Endodermal cell (in vitro differentiated cells): ENCODE data around the gene ZNF500. TPM values are rescaled to one million over a fixed set of nuclear protein-coding genes. Genes with fewer than 3 reads are reported as not detected.

ENCODE experiments used
- DNase-seq: peaks from one replicate; pipeline ENCODE4 v3.0.0-alpha.2; 2017
- H3K27ac ChIP-seq: 2 replicates; pipeline ENCODE4 v1.5.1; 2013; ENCODE audit warnings: mild to moderate bottlenecking, low read depth, low read length, moderate library complexity
- H3K27me3 ChIP-seq: 2 replicates; pipeline ENCODE4 v1.6.1; 2013; ENCODE audit warnings: mild to moderate bottlenecking, low read length, moderate library complexity; ENCODE audit not compliant: insufficient read depth, control insufficient read depth, poor library complexity, severe bottlenecking
- H3K36me3 ChIP-seq: 2 replicates; pipeline ENCODE4 v1.7.0; 2013; ENCODE audit warnings: mild to moderate bottlenecking, low read length, moderate library complexity; ENCODE audit not compliant: control insufficient read depth, insufficient read depth
- H3K4me1 ChIP-seq: one replicate; pipeline ENCODE4 v1.7.0; 2013; ENCODE audit warnings: low read length; ENCODE audit not compliant: control insufficient read depth, insufficient read depth
- H3K4me3 ChIP-seq: 2 replicates; pipeline ENCODE4 v1.5.1; 2013; ENCODE audit warnings: mild to moderate bottlenecking, low read length, moderate library complexity
- H3K9ac ChIP-seq: 2 replicates; pipeline ENCODE4 v1.6.1; 2013; ENCODE audit warnings: mild to moderate bottlenecking, low read length, moderate library complexity; ENCODE audit not compliant: poor library complexity, severe bottlenecking; ENCODE audit errors: extremely low read depth
- H3K9me3 ChIP-seq: 2 replicates; pipeline ENCODE4 v1.6.1; 2013; ENCODE audit warnings: mild to moderate bottlenecking, low read length, moderate library complexity; ENCODE audit not compliant: control insufficient read depth
- H3K27ac Mint-ChIP-seq: 2 replicates; pipeline ENCODE4 v1.8.0; 2020; ENCODE audit warnings: mixed read lengths
- H3K27me3 Mint-ChIP-seq: 2 replicates; pipeline ENCODE4 v1.8.0; 2021; ENCODE audit warnings: mild to moderate bottlenecking, mixed read lengths; ENCODE audit not compliant: insufficient read depth
- H3K36me3 Mint-ChIP-seq: 2 replicates; pipeline ENCODE4 v1.8.0; 2020; ENCODE audit warnings: low read depth, mixed read lengths
- H3K4me1 Mint-ChIP-seq: 2 replicates; pipeline ENCODE4 v1.8.0; 2020; ENCODE audit warnings: mixed read lengths
- H3K4me3 Mint-ChIP-seq: 2 replicates; pipeline ENCODE4 v1.8.0; 2020; ENCODE audit warnings: mild to moderate bottlenecking, moderate library complexity, mixed read lengths
- H3K9me3 Mint-ChIP-seq: 2 replicates; pipeline ENCODE4 v1.8.0; 2020; ENCODE audit warnings: mild to moderate bottlenecking, mixed read lengths
- WGBS, 2 experiments: methylation state at CpG; one replicate each; pipeline versions ENCODE4 v1.1.5 to v1.1.7; 2013; ENCODE audit warnings: missing lambda C conversion rate in 2 of 2, mixed read lengths in 1 of 2; ENCODE audit not compliant: insufficient coverage in 1 of 2, insufficient read length in 1 of 2; 5-methylcytosine and 5-hydroxymethylcytosine counted together
- total RNA-seq, 2 donors: library from RNA; stranded (reverse); fragmentation: NEBNext Ultra II Directional in 1 of 2; extraction: Animal tissue kit (Norgen Biotek cat#: 25700) in 1 of 2; gene quantifications; 2 replicates in 1 of 2; 3 replicates in 1 of 2; pipeline ENCODE4 v1.2.1, GENCODE V29; 2021
- TF ChIP-seq, protein P1 (sequence below): fragments of 200-600 bp; sonication (generic); conservative IDR thresholded peaks from 2 replicates; pipeline ENCODE4 v1.5.0; 2021; ENCODE audit warnings: antibody characterized with exemption, mild to moderate bottlenecking

The ZNF500 gene
- total RNA-seq, 2 donors from 2014 or later, result 17.2 to 21.6 TPM

DNA sequence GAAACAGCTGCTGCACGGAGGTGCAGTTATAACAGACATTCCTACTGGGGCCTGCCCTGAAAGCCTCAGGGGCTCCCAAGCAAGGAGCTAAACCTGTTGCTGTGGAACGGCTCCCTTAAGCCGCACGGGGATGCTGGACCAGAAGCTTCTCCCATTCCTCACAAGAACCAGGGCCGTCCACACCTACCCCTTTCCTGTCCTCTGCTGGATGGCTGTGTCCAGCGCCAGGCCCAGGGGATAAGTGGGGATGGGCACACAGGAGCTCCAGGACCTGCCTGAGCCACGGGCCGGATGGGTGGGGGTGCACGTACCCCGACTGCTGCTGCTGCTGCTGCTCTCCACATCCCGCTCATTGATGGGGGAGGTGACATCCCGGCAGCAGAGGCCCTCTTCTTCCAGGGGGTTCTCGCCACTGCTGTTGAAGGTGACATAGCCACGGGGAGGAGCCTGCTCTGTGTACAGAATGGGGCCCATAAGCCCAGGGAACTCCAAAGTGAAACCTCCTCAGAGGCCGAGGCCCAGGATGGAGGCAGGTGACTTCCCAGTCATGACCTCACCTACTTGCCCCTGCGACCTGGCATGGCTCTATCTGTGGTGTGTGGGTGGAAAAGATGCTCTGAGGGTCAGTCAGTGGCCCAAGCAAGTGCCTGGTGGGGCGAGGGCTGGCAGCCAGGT, 65.0 kb downstream of the ZNF500 start:
- Histone ChIP-seq H3K27me3 (no peaks in the 10 kb centered on the region), H3K27ac (no peak overlapping the region), H3K9me3 (no peaks in the 10 kb centered on the region), H3K4me1 (no peaks in the 10 kb centered on the region), H3K4me3 (no peak overlapping the region), H3K9ac (no peak overlapping the region), H3K36me3 (peaks cover 57% of the 10 kb centered on the region)
- no peaks in the 10 kb centered on the region for H3K4me1 Mint-ChIP-seq
- WGBS, 2 experiments, result 90 to 99% methylated on average over 8 to 17 of the region's 17 CpGs
- H3K27ac Mint-ChIP-seq, result no peak overlapping the region
- DNase-seq, result no peak
- no peaks in the 10 kb centered on the region for H3K9me3 Mint-ChIP-seq
- TF ChIP-seq, protein P1, sequence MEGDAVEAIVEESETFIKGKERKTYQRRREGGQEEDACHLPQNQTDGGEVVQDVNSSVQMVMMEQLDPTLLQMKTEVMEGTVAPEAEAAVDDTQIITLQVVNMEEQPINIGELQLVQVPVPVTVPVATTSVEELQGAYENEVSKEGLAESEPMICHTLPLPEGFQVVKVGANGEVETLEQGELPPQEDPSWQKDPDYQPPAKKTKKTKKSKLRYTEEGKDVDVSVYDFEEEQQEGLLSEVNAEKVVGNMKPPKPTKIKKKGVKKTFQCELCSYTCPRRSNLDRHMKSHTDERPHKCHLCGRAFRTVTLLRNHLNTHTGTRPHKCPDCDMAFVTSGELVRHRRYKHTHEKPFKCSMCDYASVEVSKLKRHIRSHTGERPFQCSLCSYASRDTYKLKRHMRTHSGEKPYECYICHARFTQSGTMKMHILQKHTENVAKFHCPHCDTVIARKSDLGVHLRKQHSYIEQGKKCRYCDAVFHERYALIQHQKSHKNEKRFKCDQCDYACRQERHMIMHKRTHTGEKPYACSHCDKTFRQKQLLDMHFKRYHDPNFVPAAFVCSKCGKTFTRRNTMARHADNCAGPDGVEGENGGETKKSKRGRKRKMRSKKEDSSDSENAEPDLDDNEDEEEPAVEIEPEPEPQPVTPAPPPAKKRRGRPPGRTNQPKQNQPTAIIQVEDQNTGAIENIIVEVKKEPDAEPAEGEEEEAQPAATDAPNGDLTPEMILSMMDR, result no peak
- no peaks in the 10 kb centered on the region for H3K27me3 Mint-ChIP-seq
- H3K4me3 Mint-ChIP-seq, result no peak overlapping the region
- H3K36me3 Mint-ChIP-seq, result peaks cover 37% of the 10 kb centered on the region

DNA sequence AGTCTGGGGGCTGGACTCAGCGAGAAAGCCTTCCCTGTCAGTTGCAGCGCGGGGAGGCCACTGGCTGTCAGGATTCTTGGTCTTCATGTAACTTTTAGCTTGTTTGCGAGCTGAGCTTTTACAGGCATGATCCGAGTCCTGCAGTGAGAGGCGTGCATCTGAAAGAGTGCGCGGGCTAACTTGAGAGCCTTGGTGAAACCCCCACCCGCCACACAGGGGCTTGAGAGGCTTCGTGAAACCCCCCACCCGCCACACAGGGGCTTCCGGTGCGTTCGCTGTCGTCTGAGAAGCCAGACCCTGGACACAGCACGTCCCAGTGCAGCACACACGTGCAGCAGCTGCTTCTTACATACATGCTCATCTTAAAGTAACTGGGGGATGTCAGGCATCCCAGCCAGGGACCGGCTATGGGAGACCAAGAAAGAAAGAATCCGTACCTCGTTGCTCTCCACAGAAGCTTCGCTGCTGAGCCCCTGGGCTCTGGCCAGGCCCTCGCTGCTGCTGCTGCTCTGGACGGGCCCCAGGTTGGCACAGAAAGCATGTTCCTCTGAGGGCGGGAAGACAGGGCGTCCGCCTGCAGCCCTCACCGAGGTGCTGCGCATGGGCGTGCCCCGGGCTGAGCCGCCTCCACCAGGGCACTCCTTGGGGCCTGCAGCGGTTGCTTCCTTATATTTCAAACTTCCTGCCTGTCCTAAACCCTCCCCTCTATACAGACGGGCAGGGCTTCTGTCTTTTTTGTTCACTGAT, 65.8 kb downstream of the ZNF500 start:
- Histone ChIP-seq H3K4me3 (no peak overlapping the region), H3K27me3 (no peaks in the 10 kb centered on the region), H3K9me3 (no peaks in the 10 kb centered on the region), H3K36me3 (peaks cover 58% of the 10 kb centered on the region), H3K4me1 (no peaks in the 10 kb centered on the region), H3K9ac (no peak overlapping the region), H3K27ac (no peak overlapping the region)
- TF ChIP-seq, protein P1, result no peak
- H3K4me3 Mint-ChIP-seq, result no peak overlapping the region
- no peaks in the 10 kb centered on the region for H3K27me3 Mint-ChIP-seq
- peaks cover 32% of the 10 kb centered on the region for H3K36me3 Mint-ChIP-seq
- no peak for DNase-seq
- no peaks in the 10 kb centered on the region for H3K4me1 Mint-ChIP-seq
- no peak overlapping the region for H3K27ac Mint-ChIP-seq
- no peaks in the 10 kb centered on the region for H3K9me3 Mint-ChIP-seq
- 92 to 93% methylated on average over 24 to 33 of the region's 33 CpGs for WGBS, 2 experiments

DNA sequence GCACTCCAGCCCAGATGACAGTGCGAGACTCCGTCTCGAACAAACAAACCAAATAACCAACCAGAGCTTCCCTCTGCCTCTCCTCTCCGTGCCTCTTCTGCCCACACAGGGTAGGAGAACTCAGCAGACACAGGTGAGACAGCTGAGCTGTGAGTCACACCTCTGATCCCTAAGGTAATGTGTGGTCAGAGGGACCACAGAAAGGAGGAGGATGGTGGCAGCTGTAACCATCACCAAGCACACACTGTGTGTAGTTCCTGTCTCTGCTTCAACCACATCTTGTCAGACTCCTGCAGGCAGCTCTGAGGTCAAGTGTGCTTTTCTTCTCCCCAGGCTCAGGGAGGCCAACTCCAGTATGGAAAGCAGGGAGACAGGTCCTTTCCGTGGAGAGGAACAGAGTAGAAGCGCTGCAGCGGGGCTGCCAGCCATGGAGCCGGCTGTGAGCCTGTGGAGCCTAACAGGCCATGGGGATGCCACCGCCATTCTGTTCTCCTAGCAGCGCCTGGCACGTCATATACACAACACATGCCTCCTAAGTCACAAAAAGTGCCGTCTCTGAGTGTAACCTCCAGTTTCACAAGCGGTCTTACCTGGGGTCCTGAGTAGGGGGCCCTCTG, 66.5 kb downstream of the ZNF500 start:
- H3K36me3 Mint-ChIP-seq, result peaks cover 33% of the 10 kb centered on the region

More for the DNA sequence above, 66.5 kb downstream of the ZNF500 start:
- H3K9ac ChIP-seq, result no peak overlapping the region
- peaks cover 63% of the 10 kb centered on the region for H3K36me3 ChIP-seq
- no peaks in the 10 kb centered on the region for H3K27me3 ChIP-seq
- no peak overlapping the region for H3K4me3 Mint-ChIP-seq
- no peaks in the 10 kb centered on the region for H3K4me1 Mint-ChIP-seq
- no peaks in the 10 kb centered on the region for H3K27me3 Mint-ChIP-seq
- DNase-seq, result peak; percentile 42
- 97 to 98% methylated on average over 9 to 13 of the region's 13 CpGs for WGBS, 2 experiments
- TF ChIP-seq, protein P1, result no peak
- no peak overlapping the region for H3K27ac ChIP-seq
- no peak overlapping the region for H3K4me3 ChIP-seq
- H3K9me3 ChIP-seq, result no peaks in the 10 kb centered on the region
- H3K9me3 Mint-ChIP-seq, result no peaks in the 10 kb centered on the region
- no peak overlapping the region for H3K27ac Mint-ChIP-seq
- H3K4me1 ChIP-seq, result no peaks in the 10 kb centered on the region
